Measurements from ENCODE around the gene INMT. TPM values are rescaled to one million over a fixed set of nuclear protein-coding genes. Genes with fewer than 3 reads are reported as not detected.

INMT gene
- total and polyA plus RNA-seq, 8 donors = 4.2 to 18.7 (median 9.6) TPM

DNA sequence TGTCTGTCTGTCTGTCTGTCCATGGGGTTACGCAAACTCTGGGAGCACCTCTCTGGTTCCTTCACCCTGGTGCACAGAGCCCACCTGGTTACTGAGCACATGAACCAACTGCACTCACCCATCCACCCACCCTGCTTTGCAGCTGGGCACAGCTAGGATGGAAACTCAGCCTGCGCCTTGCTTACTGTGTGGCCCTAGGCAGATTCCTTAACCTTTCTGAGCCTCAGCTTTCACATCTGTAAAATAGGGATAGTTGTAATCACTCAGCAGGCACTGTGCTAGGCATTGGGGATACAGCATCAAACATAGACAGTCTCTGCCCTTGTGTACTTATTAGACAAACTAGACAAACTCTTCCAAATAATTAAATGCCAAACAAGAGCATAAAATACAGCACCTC is 21.8 kb upstream of the INMT start:
- FAIRE-seq (no peak), ATAC-seq (no peak), DNase-seq (no peak)
- TF ChIP-seq, protein P1, sequence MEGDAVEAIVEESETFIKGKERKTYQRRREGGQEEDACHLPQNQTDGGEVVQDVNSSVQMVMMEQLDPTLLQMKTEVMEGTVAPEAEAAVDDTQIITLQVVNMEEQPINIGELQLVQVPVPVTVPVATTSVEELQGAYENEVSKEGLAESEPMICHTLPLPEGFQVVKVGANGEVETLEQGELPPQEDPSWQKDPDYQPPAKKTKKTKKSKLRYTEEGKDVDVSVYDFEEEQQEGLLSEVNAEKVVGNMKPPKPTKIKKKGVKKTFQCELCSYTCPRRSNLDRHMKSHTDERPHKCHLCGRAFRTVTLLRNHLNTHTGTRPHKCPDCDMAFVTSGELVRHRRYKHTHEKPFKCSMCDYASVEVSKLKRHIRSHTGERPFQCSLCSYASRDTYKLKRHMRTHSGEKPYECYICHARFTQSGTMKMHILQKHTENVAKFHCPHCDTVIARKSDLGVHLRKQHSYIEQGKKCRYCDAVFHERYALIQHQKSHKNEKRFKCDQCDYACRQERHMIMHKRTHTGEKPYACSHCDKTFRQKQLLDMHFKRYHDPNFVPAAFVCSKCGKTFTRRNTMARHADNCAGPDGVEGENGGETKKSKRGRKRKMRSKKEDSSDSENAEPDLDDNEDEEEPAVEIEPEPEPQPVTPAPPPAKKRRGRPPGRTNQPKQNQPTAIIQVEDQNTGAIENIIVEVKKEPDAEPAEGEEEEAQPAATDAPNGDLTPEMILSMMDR (IDR thresholded peaks at IDR 0.05) = no peak
- no peaks in the 10 kb centered on the region for H3K36me3 ChIP-seq
- no peaks in the 10 kb centered on the region for H3K4me1 ChIP-seq
- no peak overlapping the region for H3K4me3 ChIP-seq
- intact Hi-C loops (cut with DNase I) = no loop called here
- 97 to 100% methylated on average over 2 of the region's 2 CpGs for WGBS, 2 donors
- no peak overlapping the region for H3K27ac ChIP-seq
- H3K27me3 ChIP-seq = no peaks in the 10 kb centered on the region
- H3K9me3 ChIP-seq = no peaks in the 10 kb centered on the region

DNA sequence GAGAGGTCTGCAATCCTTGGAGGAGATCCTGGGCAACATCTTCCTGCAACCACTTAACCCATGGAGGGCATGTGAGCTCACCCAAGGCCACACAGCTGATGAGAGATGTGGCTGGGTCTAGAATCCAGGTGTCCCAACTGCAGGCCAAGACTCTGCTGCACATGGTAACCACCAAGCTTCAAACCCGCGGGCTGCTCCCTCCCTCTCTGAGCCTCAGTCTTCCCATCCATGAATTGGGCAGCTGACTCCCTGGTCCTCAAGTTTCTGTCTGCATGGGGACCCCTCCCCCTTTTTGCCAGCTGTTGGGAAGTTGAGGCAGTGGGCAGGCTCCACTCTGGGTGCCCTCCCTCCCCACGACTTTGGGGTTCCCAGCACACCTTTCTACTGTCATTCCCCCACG is 20.9 kb upstream of the INMT start:
- intact Hi-C loops (cut with DNase I) = no loop called here
- DNase-seq (no peak), ATAC-seq (no peak), FAIRE-seq (no peak)
- Histone ChIP-seq H3K9me3 (no peaks in the 10 kb centered on the region), H3K36me3 (no peaks in the 10 kb centered on the region), H3K27ac (no peak overlapping the region), H3K27me3 (no peaks in the 10 kb centered on the region), H3K4me3 (no peak overlapping the region), H3K4me1 (no peaks in the 10 kb centered on the region)
- 77 to 87% methylated on average over 4 of the region's 4 CpGs for WGBS, 2 donors
- TF ChIP-seq, protein P1 (IDR thresholded peaks at IDR 0.05) = no peak

DNA sequence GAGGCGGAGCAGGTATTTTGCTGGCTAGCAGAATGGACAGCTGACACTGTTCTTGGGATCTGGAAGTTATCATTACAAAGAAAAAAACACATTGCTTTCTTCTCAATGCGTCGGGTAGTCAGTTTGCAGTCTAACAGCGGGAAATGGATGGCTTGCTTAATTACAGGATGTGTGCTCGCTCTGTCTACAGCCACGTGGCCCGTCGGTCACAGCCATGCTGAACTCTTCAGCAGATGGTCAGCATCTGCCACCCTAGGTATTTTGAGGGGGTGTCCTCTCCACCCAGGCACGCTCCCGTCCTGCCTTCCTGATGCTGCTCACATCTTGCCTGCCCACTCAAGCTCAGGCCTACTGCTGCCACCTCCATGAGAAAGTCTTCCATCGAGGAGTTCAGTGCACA is 20.4 kb upstream of the INMT start:
- Histone ChIP-seq H3K27ac (no peak overlapping the region), H3K27me3 (no peaks in the 10 kb centered on the region), H3K36me3 (no peaks in the 10 kb centered on the region), H3K4me1 (no peaks in the 10 kb centered on the region), H3K4me3 (no peak overlapping the region), H3K9me3 (no peaks in the 10 kb centered on the region)
- no peak for DNase-seq
- WGBS, 2 donors = 78% methylated on average over 11 of the region's 11 CpGs
- intact Hi-C loops (cut with DNase I) = no loop called here
- TF ChIP-seq, protein P1 (IDR thresholded peaks at IDR 0.05) = no peak
- ATAC-seq = no peak
- no peak for FAIRE-seq

DNA sequence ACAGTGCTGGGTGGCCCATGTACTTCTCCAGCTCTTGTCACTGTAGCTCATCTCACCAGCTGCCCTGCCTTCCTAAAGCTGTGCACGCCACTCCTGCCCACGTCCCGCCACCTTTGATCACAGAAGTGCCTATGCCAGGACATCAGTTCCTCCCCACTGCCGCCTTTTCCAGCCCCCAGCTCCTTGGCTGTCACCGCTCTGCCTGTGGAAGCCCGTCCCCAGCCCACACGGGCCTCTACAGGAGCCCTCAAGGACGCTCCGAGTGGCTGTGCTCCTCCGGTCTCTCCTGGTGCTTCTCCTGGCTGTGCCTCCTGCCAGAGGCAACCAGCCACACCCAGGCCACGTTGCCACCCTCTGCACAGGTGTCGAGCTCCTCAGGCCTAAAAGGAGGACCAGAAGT is 19.3 kb upstream of the INMT start:
- Histone ChIP-seq H3K27me3 (no peaks in the 10 kb centered on the region), H3K36me3 (no peaks in the 10 kb centered on the region), H3K9me3 (no peaks in the 10 kb centered on the region), H3K4me1 (no peaks in the 10 kb centered on the region), H3K4me3 (no peak overlapping the region), H3K27ac (no peak overlapping the region)
- FAIRE-seq = no peak
- ATAC-seq = no peak
- intact Hi-C loops (cut with DNase I) = no loop called here
- no peak for DNase-seq
- 77 to 83% methylated on average over 12 of the region's 12 CpGs for WGBS, 2 donors
- TF ChIP-seq, protein P1 (IDR thresholded peaks at IDR 0.05) = no peak

DNA sequence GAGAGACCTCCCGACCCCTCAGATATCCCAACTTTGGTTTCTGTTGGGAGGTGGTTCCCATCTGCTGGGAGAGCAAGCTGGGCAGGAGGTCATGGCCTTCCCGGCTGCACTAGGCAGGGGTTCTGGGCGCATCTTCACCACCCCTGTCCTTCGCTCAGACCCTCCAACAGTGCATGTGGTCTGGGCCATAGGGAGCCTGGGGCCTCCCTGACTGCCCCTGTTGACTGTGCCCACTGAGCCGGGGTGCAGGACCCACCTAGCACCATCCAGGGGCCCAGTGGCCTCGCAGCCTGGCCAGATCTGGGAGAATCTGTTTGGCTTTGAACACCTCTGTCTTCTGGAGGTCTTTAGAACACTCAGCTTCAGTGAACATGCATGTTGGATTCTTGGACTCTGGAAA is 18.7 kb upstream of the INMT start:
- Histone ChIP-seq H3K4me1 (no peaks in the 10 kb centered on the region), H3K27me3 (no peaks in the 10 kb centered on the region), H3K4me3 (no peak overlapping the region), H3K27ac (no peak overlapping the region), H3K36me3 (no peaks in the 10 kb centered on the region), H3K9me3 (no peaks in the 10 kb centered on the region)
- DNase-seq = no peak
- 92 to 94% methylated on average over 6 of the region's 6 CpGs for WGBS, 2 donors
- TF ChIP-seq, protein P1 (IDR thresholded peaks at IDR 0.05) = no peak
- intact Hi-C loops (cut with DNase I) = no loop called here
- no peak for FAIRE-seq
- ATAC-seq = no peak

Data from pancreas (tissue), 10 donors.